HepG2 (cell line): Measurements from ENCODE around the gene MEIOC. TPM values are rescaled to one million over a fixed set of nuclear protein-coding genes. Genes with fewer than 3 reads are reported as not detected.

Experiments used
- ELK4 ChIP-seq: sonication (generic); formaldehyde crosslinking; IDR thresholded peaks from 2 replicates; pipeline ENCODE4 v1.9.0; 2021; ENCODE audit warnings: missing genetic modification reagents, borderline replicate concordance
- HNRNPL ChIP-seq: fragments of 200-400 bp; formaldehyde crosslinking; IDR thresholded peaks from 2 replicates; pipeline ENCODE4 v1.6.1; 2017; ENCODE audit warnings: mild to moderate bottlenecking, low read depth, low read length
- HOXA9 ChIP-seq: sonication (generic); formaldehyde crosslinking; IDR thresholded peaks from 2 replicates; pipeline ENCODE4 v1.8.1; 2022; ENCODE audit warnings: missing genetic modification reagents, mild to moderate bottlenecking, moderate library complexity, borderline replicate concordance
- ZNF547 ChIP-seq: sonication (generic); formaldehyde crosslinking; IDR thresholded peaks from 2 replicates; pipeline ENCODE4 v1.5.1; 2020; ENCODE audit warnings: mild to moderate bottlenecking, missing genetic modification reagents
- ZNF572 ChIP-seq: sonication (generic); formaldehyde crosslinking; IDR thresholded peaks from 2 replicates; pipeline ENCODE4 v1.5.1; 2020; ENCODE audit warnings: mild to moderate bottlenecking, missing genetic modification reagents
- ZNF674 ChIP-seq: sonication (generic); formaldehyde crosslinking; IDR thresholded peaks from 2 replicates; pipeline ENCODE4 v1.5.0; 2020; ENCODE audit warnings: low read depth, mild to moderate bottlenecking, missing genetic modification reagents
- ZNF782 ChIP-seq: sonication (generic); formaldehyde crosslinking; IDR thresholded peaks from 2 replicates; pipeline ENCODE4 v1.4.0; 2020; ENCODE audit warnings: missing genetic modification reagents, mild to moderate bottlenecking, borderline replicate concordance
- ZNF800 ChIP-seq: sonication (generic); formaldehyde crosslinking; IDR thresholded peaks from 2 replicates; pipeline ENCODE4 v1.4.0; 2020; ENCODE audit warnings: missing genetic modification reagents
- ZNF839 ChIP-seq: sonication (generic); formaldehyde crosslinking; IDR thresholded peaks from 2 replicates; pipeline ENCODE4 v1.4.0; 2020; ENCODE audit warnings: missing genetic modification reagents, mild to moderate bottlenecking, borderline replicate concordance
- polyA plus RNA-seq, 8 experiments: library from polyadenylated mRNA; depleted of rRNA in 3 of 8; stranded (reverse) in 7 of 8; unstranded in 1 of 8; fragments of >200 nt; fragmentation: Illumina TruSeq in 4 of 8; extraction: Trizol in 4 of 8; gene quantifications; 2 replicates each; pipeline versions ENCODE4 v1.2.1 to v1.2.3, GENCODE V29; 2011 to 2016; ENCODE audit warnings: low read depth in 4 of 8, missing spikeins in 1 of 8, mixed read lengths in 1 of 8; ENCODE audit not compliant: insufficient read depth in 1 of 8
- total RNA-seq, 5 experiments: library from RNA; depleted of rRNA; stranded (reverse); fragments of >200 nt; fragmentation: Illumina TruSeq; extraction: Trizol; gene quantifications; 2 replicates each; pipeline ENCODE4 v1.2.3, GENCODE V29; 2016; ENCODE audit warnings: low read depth in 1 of 5
- TF ChIP-seq, protein P1 (sequence below): sonication (generic); formaldehyde crosslinking; IDR thresholded peaks from one replicate; pipeline ENCODE4 v1.5.1; 2020; ENCODE audit warnings: mild to moderate bottlenecking, missing genetic modification reagents; ENCODE audit errors: not compliant biosample characterization
- TF ChIP-seq, protein P2 (sequence below): IDR thresholded peaks from 2 replicates; pipeline ENCODE4 v1.6.1; 2012; ENCODE audit warnings: inconsistent platforms
- TF ChIP-seq, protein P3 (sequence below): sonication (generic); formaldehyde crosslinking; conservative IDR thresholded peaks from 2 replicates; pipeline ENCODE4 v1.8.0; 2022; ENCODE audit warnings: low read depth, missing genetic modification reagents

The MEIOC gene
- total and polyA plus RNA-seq, 2 of the 13 experiments (the other 11 are each of a cell fraction or from before 2014, with no cell fraction given), result 0.04 to 0.15 TPM

GRCh38 chr17:44708401-44709263, 52.4 kb downstream of the MEIOC start, which contains the start of gene DBF4B (continued):
- TF ChIP-seq, protein P1, sequence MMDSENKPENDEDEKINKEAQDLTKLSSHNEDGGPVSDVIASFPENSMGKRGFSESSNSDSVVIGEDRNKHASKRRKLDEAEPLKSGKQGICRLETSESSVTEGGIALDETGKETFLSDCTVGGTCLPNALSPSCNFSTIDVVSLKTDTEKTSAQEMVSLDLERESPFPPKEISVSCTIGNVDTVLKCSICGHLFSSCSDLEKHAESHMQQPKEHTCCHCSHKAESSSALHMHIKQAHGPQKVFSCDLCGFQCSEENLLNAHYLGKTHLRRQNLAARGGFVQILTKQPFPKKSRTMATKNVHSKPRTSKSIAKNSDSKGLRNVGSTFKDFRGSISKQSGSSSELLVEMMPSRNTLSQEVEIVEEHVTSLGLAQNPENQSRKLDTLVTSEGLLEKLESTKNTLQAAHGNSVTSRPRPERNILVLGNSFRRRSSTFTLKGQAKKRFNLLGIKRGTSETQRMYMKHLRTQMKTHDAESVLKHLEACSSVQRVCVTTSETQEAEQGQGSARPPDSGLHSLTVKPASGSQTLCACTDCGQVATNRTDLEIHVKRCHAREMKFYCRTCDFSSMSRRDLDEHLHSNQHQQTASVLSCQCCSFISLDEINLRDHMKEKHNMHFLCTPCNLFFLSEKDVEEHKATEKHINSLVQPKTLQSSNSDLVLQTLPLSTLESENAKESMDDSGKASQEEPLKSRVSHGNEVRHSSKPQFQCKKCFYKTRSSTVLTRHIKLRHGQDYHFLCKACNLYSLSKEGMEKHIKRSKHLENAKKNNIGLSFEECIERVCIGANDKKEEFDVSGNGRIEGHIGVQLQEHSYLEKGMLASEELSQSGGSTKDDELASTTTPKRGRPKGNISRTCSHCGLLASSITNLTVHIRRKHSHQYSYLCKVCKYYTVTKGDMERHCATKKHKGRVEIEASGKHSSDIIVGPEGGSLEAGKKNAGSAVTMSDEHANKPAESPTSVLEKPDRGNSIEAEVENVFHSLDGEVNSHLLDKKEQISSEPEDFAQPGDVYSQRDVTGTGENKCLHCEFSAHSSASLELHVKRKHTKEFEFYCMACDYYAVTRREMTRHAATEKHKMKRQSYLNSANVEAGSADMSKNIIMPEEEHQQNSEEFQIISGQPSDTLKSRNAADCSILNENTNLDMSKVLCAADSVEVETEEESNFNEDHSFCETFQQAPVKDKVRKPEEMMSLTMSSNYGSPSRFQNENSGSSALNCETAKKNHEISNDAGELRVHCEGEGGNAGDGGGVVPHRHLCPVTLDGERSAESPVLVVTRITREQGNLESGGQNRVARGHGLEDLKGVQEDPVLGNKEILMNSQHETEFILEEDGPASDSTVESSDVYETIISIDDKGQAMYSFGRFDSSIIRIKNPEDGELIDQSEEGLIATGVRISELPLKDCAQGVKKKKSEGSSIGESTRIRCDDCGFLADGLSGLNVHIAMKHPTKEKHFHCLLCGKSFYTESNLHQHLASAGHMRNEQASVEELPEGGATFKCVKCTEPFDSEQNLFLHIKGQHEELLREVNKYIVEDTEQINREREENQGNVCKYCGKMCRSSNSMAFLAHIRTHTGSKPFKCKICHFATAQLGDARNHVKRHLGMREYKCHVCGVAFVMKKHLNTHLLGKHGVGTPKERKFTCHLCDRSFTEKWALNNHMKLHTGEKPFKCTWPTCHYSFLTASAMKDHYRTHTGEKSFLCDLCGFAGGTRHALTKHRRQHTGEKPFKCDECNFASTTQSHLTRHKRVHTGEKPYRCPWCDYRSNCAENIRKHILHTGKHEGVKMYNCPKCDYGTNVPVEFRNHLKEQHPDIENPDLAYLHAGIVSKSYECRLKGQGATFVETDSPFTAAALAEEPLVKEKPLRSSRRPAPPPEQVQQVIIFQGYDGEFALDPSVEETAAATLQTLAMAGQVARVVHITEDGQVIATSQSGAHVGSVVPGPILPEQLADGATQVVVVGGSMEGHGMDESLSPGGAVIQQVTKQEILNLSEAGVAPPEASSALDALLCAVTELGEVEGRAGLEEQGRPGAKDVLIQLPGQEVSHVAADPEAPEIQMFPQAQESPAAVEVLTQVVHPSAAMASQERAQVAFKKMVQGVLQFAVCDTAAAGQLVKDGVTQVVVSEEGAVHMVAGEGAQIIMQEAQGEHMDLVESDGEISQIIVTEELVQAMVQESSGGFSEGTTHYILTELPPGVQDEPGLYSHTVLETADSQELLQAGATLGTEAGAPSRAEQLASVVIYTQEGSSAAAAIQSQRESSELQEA (CRISPR knock-in tag), result peak; percentile 54
- TF ChIP-seq ZNF547 (CRISPR knock-in tag), result peak; percentile 66; the same call in 1 of the 2 replicates
- TF ChIP-seq ZNF800, result no peak
- TF ChIP-seq, protein P2, sequence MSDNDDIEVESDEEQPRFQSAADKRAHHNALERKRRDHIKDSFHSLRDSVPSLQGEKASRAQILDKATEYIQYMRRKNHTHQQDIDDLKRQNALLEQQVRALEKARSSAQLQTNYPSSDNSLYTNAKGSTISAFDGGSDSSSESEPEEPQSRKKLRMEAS, result peak; percentile 64
- TF ChIP-seq ZNF839 (CRISPR knock-in tag), result 0 out of 2 replicates have a peak, but pooled peaks have one; percentile 20
- TF ChIP-seq HOXA9 (CRISPR knock-in tag), result no peak; the same call in 1 of the 2 replicates
- no peak for TF ChIP-seq ELK4 (CRISPR knock-in tag)
- no peak for TF ChIP-seq HNRNPL
- TF ChIP-seq ZNF674 (CRISPR knock-in tag), result no peak
- TF ChIP-seq ZNF782, result no peak
- TF ChIP-seq, protein P3, sequence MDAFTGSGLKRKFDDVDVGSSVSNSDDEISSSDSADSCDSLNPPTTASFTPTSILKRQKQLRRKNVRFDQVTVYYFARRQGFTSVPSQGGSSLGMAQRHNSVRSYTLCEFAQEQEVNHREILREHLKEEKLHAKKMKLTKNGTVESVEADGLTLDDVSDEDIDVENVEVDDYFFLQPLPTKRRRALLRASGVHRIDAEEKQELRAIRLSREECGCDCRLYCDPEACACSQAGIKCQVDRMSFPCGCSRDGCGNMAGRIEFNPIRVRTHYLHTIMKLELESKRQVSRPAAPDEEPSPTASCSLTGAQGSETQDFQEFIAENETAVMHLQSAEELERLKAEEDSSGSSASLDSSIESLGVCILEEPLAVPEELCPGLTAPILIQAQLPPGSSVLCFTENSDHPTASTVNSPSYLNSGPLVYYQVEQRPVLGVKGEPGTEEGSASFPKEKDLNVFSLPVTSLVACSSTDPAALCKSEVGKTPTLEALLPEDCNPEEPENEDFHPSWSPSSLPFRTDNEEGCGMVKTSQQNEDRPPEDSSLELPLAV (CRISPR knock-in tag), result no peak
- peak; percentile 99 for TF ChIP-seq ZNF572 (CRISPR knock-in tag)
